Endothelial cell of umbilical vein (primary cell): ENCODE data around the gene PTAFR. TPM values are rescaled to one million over a fixed set of nuclear protein-coding genes. Genes with fewer than 3 reads are reported as not detected.
"Not testable (repeated sequence)": the region's sequence is repeated elsewhere in the genome, so short reads cannot be mapped to it uniquely, and the experiment has no call there.

Experiments used
- BruUV-seq: library from RNA; stranded (reverse); fragments of 400-500 nt; replicated peaks from 2 replicates; lab custom pipeline; 2021; lab: Mats Ljungman, UMichigan
- CTCF ChIA-PET: fragments of 300-600, 350-600 bp; sonication (Branson Sonifier 250); formaldehyde crosslinking; loops from one replicate; lab custom pipeline; 2021; ENCODE audit warnings: antibody characterized with exemption, inconsistent platforms; lab: Charles Lee
- POLR2A ChIA-PET: fragments of 300-600, 350-600 bp; sonication (Branson Sonifier 250); formaldehyde crosslinking; loops from one replicate; lab custom pipeline; 2021; ENCODE audit warnings: antibody characterized with exemption, inconsistent platforms; lab: Charles Lee
- DNase-seq: peaks from one replicate; pipeline ENCODE4 v3.0.0-alpha.2; 2011; ENCODE audit warnings: low read depth, low spot score
- FAIRE-seq: peaks from 2 replicates; lab custom pipeline; 2011; peaks lifted over from hg19 to GRCh38; lab: Jason Lieb, UNC
- H2AFZ ChIP-seq: 2 replicates; pipeline ENCODE4 v1.6.0; 2012; ENCODE audit warnings: low read depth, low read length, control low read depth, inconsistent platforms
- H3K27ac ChIP-seq: 2 replicates; pipeline ENCODE4 v1.5.1; 2011; ENCODE audit warnings: low read depth, mild to moderate bottlenecking, control low read depth, low read length, moderate library complexity; ENCODE audit not compliant: insufficient read depth
- H3K27me3 ChIP-seq, 2 experiments: 2 replicates each; pipeline versions ENCODE4 v1.6.0 to v1.6.1; 2011; ENCODE audit warnings: low read length in 2 of 2, mixed read lengths in 1 of 2; ENCODE audit not compliant: control insufficient read depth in 2 of 2, insufficient read depth in 2 of 2
- H3K36me3 ChIP-seq, 2 experiments: 2 replicates in 1 of 2; 3 replicates in 1 of 2; pipeline ENCODE4 v1.5.1; 2011; ENCODE audit warnings: low read length in 2 of 2, mild to moderate bottlenecking in 1 of 2, moderate library complexity in 1 of 2; ENCODE audit not compliant: control insufficient read depth in 2 of 2, insufficient read depth in 2 of 2; ENCODE audit errors: extremely low read depth in 1 of 2
- H3K4me1 ChIP-seq: 3 replicates; pipeline ENCODE4 v1.5.1; 2011; ENCODE audit warnings: mild to moderate bottlenecking, low read length; ENCODE audit not compliant: control insufficient read depth, insufficient read depth; ENCODE audit errors: extremely low read depth
- H3K4me2 ChIP-seq: 2 replicates; pipeline ENCODE4 v1.6.1; 2011; ENCODE audit warnings: low read length, control low read depth, mixed read lengths; ENCODE audit not compliant: insufficient read depth
- H3K4me3 ChIP-seq, 3 experiments: fragments of 200-600 bp in 1 of 3; sonication (generic), shearing (Covaris generic) in 1 of 3; replicated peaks in 1 of 3; 2 replicates each; pipeline ENCODE4 v1.5.1; 2011 to 2016; ENCODE audit warnings: control low read depth in 3 of 3, low read length in 3 of 3, mild to moderate bottlenecking in 2 of 3, inconsistent platforms in 1 of 3, low read depth in 1 of 3, moderate library complexity in 1 of 3; ENCODE audit not compliant: insufficient read depth in 1 of 3
- H3K79me2 ChIP-seq: 2 replicates; pipeline ENCODE4 v1.6.0; 2012; ENCODE audit warnings: low read length, inconsistent platforms; ENCODE audit not compliant: control insufficient read depth, insufficient read depth
- H3K9ac ChIP-seq: replicated peaks from 2 replicates; pipeline ENCODE3; 2011; ENCODE audit warnings: low read length, control low read depth; ENCODE audit not compliant: insufficient read depth; ENCODE audit errors: extremely low read depth
- H3K9me1 ChIP-seq: replicated peaks from 3 replicates; pipeline ENCODE4 v1.6.0; 2011; ENCODE audit warnings: mild to moderate bottlenecking, low read length; ENCODE audit not compliant: control insufficient read depth, insufficient read depth; ENCODE audit errors: extremely low read depth
- H3K9me3 ChIP-seq: replicated peaks from 2 replicates; pipeline ENCODE4 v1.5.1; 2012; ENCODE audit warnings: low read length, inconsistent platforms; ENCODE audit not compliant: control insufficient read depth, insufficient read depth
- H4K20me1 ChIP-seq: replicated peaks from 2 replicates; pipeline ENCODE3; 2011; ENCODE audit warnings: mild to moderate bottlenecking, low read length; ENCODE audit not compliant: control insufficient read depth, insufficient read depth; ENCODE audit errors: extremely low read depth
- CTCF ChIP-seq, 2 donors: IDR thresholded peaks; 1 replicate in 1 of 2; 2 replicates in 1 of 2; pipeline ENCODE4 v1.5.1; 2011; ENCODE audit warnings: low read length in 2 of 2, mild to moderate bottlenecking in 2 of 2, moderate library complexity in 2 of 2, control low read depth in 1 of 2, inconsistent platforms in 1 of 2, low read depth in 1 of 2; ENCODE audit not compliant: insufficient read depth in 1 of 2; ENCODE audit errors: extremely low read depth in 1 of 2
- EZH2 ChIP-seq: IDR thresholded peaks from 2 replicates; pipeline ENCODE4 v1.6.1; 2012; ENCODE audit warnings: borderline replicate concordance, low read depth, mild to moderate bottlenecking, moderate library complexity, low read length, inconsistent platforms; ENCODE audit not compliant: severe bottlenecking
- FOS ChIP-seq: IDR thresholded peaks from 2 replicates; pipeline ENCODE4 v1.6.1; 2011; ENCODE audit warnings: mild to moderate bottlenecking, low read length, moderate library complexity, borderline replicate concordance; ENCODE audit not compliant: insufficient read depth
- GATA2 ChIP-seq: IDR thresholded peaks from 2 replicates; pipeline ENCODE4 v1.7.0; 2011; ENCODE audit warnings: low read depth, mild to moderate bottlenecking, moderate library complexity, mixed read lengths, low read length; ENCODE audit not compliant: insufficient read length, insufficient read depth
- JUN ChIP-seq: IDR thresholded peaks from 2 replicates; pipeline ENCODE4 v1.6.1; 2011; ENCODE audit warnings: borderline replicate concordance, low read depth; ENCODE audit not compliant: insufficient read length, insufficient read depth
- MAX ChIP-seq: IDR thresholded peaks from 2 replicates; pipeline ENCODE4 v1.6.1; 2011; ENCODE audit not compliant: insufficient read depth, insufficient read length
- MYC ChIP-seq: IDR thresholded peaks from one replicate; pipeline ENCODE4 v1.6.1; 2011; ENCODE audit warnings: mild to moderate bottlenecking, low read depth, low read length
- POLR2AphosphoS5 ChIP-seq: IDR thresholded peaks from 2 replicates; pipeline ENCODE4 v1.6.1; 2012; ENCODE audit warnings: low read depth, mild to moderate bottlenecking, control low read depth, low read length, moderate library complexity; ENCODE audit not compliant: insufficient read depth
- dilution Hi-C: fragments of 300-500 bp; cut with MboI; formaldehyde crosslinking; loops from one replicate; pipeline ENCODE4 v1.15.0; 2019; ENCODE audit warnings: low sequenced_read_pairs; ENCODE audit not compliant: extremely low pct_ligation_motif_present
- intact Hi-C: fragments of 100-400 bp; cut with micrococcal nuclease; formaldehyde crosslinking; loops from one replicate; pipeline ENCODE4 v1.10.0; 2022
- polyA plus RNA-seq, 4 experiments: library from polyadenylated mRNA; depleted of rRNA in 3 of 4; stranded (reverse) in 3 of 4; unstranded in 1 of 4; fragments of >200 nt; gene quantifications; 2 replicates each; pipeline versions ENCODE4 v1.2.1 to v1.2.3, GENCODE V29; 2011 to 2012; ENCODE audit warnings: missing spikeins in 1 of 4
- total RNA-seq: library from RNA; stranded (reverse); gene quantifications from 2 replicates; pipeline ENCODE4 v1.2.3, GENCODE V29; 2021

The PTAFR gene
- total and polyA plus RNA-seq, 2 donors (not counting 3 experiments of a cell fraction or from before 2014, with no cell fraction given) = 0.20 to 0.32 TPM

GRCh38 chr1:28141685-28142084, 34.8 kb downstream of the PTAFR start:
- Histone ChIP-seq H3K79me2 (no peaks in the 10 kb centered on the region), H2AFZ (no peak overlapping the region), H3K4me1 (no peaks in the 10 kb centered on the region), H3K27me3 (no peaks in the 10 kb centered on the region), H3K9ac (no peak overlapping the region), H3K4me3 (no peak overlapping the region), H3K36me3 (no peaks in the 10 kb centered on the region), H3K9me3 (no peaks in the 10 kb centered on the region), H4K20me1 (no peaks in the 10 kb centered on the region), H3K9me1 (no peaks in the 10 kb centered on the region), H3K27ac (no peak overlapping the region), H3K4me2 (no peak overlapping the region)
- intact Hi-C loops (no loop called here), dilution Hi-C loops (no loop called here)
- FAIRE-seq (no peak), DNase-seq (no peak)
- TF ChIP-seq JUN (no peak), MAX (no peak), EZH2 (no peak), POLR2AphosphoS5 (no peak), FOS (no peak), GATA2 (no peak), MYC (no peak), CTCF (IDR thresholded peaks at IDR 0.05; ENCODE audit: extremely low read depth in 1 of 2, insufficient read depth in 1 of 2, low read depth in 1 of 2, low read length in 2 of 2) (no peak)
- ChIA-PET POLR2A (no interaction called here), CTCF (no interaction called here)
- no TSS peak for BruUV-seq

GRCh38 chr1:28139866-28140265, 36.6 kb downstream of the PTAFR start:
- FAIRE-seq, CTCF ChIA-PET, H3K9me3 ChIP-seq, BruUV-seq, intact Hi-C loops, H3K4me3 ChIP-seq, POLR2A ChIA-PET, H3K27ac ChIP-seq, DNase-seq, H3K79me2 ChIP-seq, H3K9ac ChIP-seq, H4K20me1 ChIP-seq, H3K4me1 ChIP-seq, H3K27me3 ChIP-seq, H3K4me2 ChIP-seq, dilution Hi-C loops, H2AFZ ChIP-seq, H3K36me3 ChIP-seq, H3K9me1 ChIP-seq: not testable (repeated sequence)
